HG03521 (cell line): ENCODE results near the gene PVRIG.
"Not testable (repeated sequence)": the region's sequence is repeated elsewhere in the genome, so short reads cannot be mapped to it uniquely, and the experiment has no call there.

ENCODE experiments used
- ATAC-seq: cut with Tn5 transposase; IDR thresholded peaks from one replicate; pipeline ENCODE4 v1.9.1; 2021; ENCODE audit warnings: mild to moderate bottlenecking, moderate library complexity; ENCODE audit not compliant: unreplicated experiment

PVRIG gene

DNA sequence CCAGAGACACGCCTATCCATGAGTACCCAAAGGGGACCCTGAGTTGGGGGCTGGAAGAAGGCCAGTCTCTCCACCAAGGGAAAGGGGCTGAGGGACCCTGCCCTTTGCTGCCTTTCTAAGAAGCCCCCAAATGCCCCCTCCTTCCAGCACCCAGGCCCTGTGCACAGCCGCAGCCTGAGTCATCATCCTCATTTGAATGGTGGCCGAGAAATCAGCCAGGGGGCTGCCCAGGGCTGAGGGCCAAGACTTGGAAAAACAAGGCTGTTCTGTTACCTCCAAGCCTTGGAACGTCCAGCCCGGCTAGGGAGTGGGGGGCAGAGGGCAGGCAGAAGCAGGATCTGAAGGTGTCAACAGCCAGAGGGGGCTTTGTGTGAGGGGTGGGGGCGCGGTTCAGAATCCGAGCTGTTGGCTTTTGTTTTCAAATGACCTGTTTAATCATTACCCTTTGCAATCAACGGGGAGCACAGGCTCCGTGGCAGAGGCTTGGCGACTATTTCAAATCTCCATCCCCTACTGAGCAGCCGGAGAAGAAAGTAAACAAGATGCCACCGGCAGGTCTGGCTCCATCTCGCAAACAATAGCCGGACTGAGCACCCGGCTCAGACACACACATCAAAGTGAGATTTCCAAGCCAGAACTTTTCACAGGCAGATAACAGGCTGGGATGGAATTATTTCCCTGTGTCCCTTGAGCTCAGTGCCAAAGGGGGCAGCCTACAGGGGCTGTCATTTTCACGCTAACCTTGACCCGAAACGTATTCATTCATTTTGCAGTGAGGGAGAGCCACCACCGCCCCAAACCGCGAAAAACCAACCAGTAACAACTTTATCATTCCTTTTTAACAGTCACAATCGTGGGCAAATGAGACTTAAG is 50.5 kb downstream of the PVRIG start:
- ATAC-seq = not testable (repeated sequence)
